ENCODE results near the gene AFM. TPM values are rescaled to one million over a fixed set of nuclear protein-coding genes. Genes with fewer than 3 reads are reported as not detected.

The AFM gene
- total and polyA plus RNA-seq, 2 donors (not counting 3 experiments of a cell fraction or from before 2014, with no cell fraction given): not detected

DNA sequence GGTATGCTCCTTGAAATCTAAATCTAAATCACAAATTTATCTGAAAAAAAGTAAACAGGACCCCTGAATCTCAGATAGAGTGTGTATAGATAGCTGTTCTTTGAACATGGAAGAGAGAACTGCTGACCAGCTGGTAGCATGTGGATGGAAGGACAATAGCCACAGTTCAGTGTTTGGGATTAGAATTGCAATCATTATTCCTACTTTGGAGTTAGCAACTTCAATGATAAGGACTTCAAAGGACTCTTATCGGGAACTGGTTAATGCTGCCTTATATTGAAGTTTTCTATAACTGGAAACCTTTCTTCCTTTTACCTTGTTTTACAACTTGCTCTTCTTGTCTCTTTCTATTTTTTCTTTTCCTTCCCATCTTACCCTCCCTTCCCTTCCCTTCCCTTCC lies 5.0 kb downstream of the AFM start:
- FAIRE-seq: no peak
- no peak overlapping the region for H3K9ac ChIP-seq (replicated peaks; ENCODE audit: extremely low read depth, insufficient read depth, low read length)

DNA sequence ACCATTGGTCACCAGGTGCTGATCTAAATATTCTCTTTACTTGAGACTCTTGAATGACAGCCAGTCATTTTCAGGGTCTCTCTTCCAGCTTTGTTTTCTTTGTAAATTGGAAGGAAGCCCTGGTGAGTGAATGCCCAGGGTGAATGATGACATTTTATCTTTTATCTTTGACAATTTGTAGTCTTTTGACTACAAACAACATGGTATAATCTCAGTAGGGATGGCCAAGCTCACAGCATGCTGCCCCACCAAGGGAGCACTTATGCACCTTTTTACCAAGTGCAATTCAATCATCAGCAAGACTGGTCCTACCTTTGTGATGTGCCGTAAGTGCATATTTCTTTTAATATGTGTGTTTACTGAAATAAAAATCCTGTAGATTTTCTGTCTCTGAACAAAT lies 5.7 kb downstream of the AFM start:
- ChIA-PET POLR2A (no interaction called here), CTCF (no interaction called here)
- intact Hi-C loops (cut with micrococcal nuclease) (no loop called here), dilution Hi-C loops (cut with MboI; ENCODE audit: extremely low pct_ligation_motif_present, low sequenced_read_pairs) (no loop called here)
- no TSS peak for BruUV-seq (replicated peaks)
- no peaks in the 10 kb centered on the region for H3K79me2 ChIP-seq (ENCODE audit: control insufficient read depth, insufficient read depth, low read length)
- FAIRE-seq: no peak
- H3K27me3 ChIP-seq (ENCODE audit: control insufficient read depth in 2 of 2, insufficient read depth in 2 of 2, low read length in 2 of 2): peaks cover 2 to 5% of the 10 kb centered on the region in 2 experiments
- no peak overlapping the region for H3K4me3 ChIP-seq (replicated peaks in 1 of 3; ENCODE audit: insufficient read depth in 1 of 3, low read depth in 1 of 3, low read length in 3 of 3)
- DNase-seq (ENCODE audit: low read depth, low spot score): no peak
- no peaks in the 10 kb centered on the region for H4K20me1 ChIP-seq (replicated peaks; ENCODE audit: control insufficient read depth, extremely low read depth, insufficient read depth, low read length)
- no peak overlapping the region for H3K4me2 ChIP-seq (ENCODE audit: insufficient read depth, low read length)
- H2AFZ ChIP-seq (ENCODE audit: low read depth, low read length): no peak overlapping the region
- H3K9me3 ChIP-seq (replicated peaks; ENCODE audit: control insufficient read depth, insufficient read depth, low read length): no peaks in the 10 kb centered on the region
- H3K4me1 ChIP-seq (ENCODE audit: control insufficient read depth, extremely low read depth, insufficient read depth, low read length): no peaks in the 10 kb centered on the region
- no peak overlapping the region for H3K27ac ChIP-seq (ENCODE audit: insufficient read depth, low read depth, low read length)
- no peaks in the 10 kb centered on the region for H3K36me3 ChIP-seq (ENCODE audit: control insufficient read depth in 2 of 2, extremely low read depth in 1 of 2, insufficient read depth in 2 of 2, low read length in 2 of 2)
- H3K9ac ChIP-seq (replicated peaks; ENCODE audit: extremely low read depth, insufficient read depth, low read length): no peak overlapping the region
- TF ChIP-seq, protein P1, sequence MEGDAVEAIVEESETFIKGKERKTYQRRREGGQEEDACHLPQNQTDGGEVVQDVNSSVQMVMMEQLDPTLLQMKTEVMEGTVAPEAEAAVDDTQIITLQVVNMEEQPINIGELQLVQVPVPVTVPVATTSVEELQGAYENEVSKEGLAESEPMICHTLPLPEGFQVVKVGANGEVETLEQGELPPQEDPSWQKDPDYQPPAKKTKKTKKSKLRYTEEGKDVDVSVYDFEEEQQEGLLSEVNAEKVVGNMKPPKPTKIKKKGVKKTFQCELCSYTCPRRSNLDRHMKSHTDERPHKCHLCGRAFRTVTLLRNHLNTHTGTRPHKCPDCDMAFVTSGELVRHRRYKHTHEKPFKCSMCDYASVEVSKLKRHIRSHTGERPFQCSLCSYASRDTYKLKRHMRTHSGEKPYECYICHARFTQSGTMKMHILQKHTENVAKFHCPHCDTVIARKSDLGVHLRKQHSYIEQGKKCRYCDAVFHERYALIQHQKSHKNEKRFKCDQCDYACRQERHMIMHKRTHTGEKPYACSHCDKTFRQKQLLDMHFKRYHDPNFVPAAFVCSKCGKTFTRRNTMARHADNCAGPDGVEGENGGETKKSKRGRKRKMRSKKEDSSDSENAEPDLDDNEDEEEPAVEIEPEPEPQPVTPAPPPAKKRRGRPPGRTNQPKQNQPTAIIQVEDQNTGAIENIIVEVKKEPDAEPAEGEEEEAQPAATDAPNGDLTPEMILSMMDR (IDR thresholded peaks at IDR 0.05; ENCODE audit: extremely low read depth in 1 of 2, insufficient read depth in 1 of 2, low read depth in 1 of 2, low read length in 2 of 2): no peak
- TF ChIP-seq GATA2 (IDR thresholded peaks at IDR 0.05; ENCODE audit: insufficient read depth, insufficient read length, low read depth, low read length) (no peak), POLR2A (IDR thresholded peaks at IDR 0.05; ENCODE audit: low read depth, low read length) (no peak), POLR2AphosphoS5 (IDR thresholded peaks at IDR 0.05; ENCODE audit: insufficient read depth, low read depth, low read length) (no peak), MYC (IDR thresholded peaks at IDR 0.05; ENCODE audit: low read depth, low read length) (no peak)
- TF ChIP-seq, protein P2, sequence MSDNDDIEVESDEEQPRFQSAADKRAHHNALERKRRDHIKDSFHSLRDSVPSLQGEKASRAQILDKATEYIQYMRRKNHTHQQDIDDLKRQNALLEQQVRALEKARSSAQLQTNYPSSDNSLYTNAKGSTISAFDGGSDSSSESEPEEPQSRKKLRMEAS (IDR thresholded peaks at IDR 0.05; ENCODE audit: insufficient read depth, insufficient read length): no peak
- H3K9me1 ChIP-seq (replicated peaks; ENCODE audit: control insufficient read depth, extremely low read depth, insufficient read depth, low read length): no peaks in the 10 kb centered on the region

More for the DNA sequence above, 5.0 kb downstream of the AFM start:
- no peak overlapping the region for H2AFZ ChIP-seq (ENCODE audit: low read depth, low read length)
- DNase-seq (ENCODE audit: low read depth, low spot score): no peak
- no peaks in the 10 kb centered on the region for H3K9me1 ChIP-seq (replicated peaks; ENCODE audit: control insufficient read depth, extremely low read depth, insufficient read depth, low read length)
- ChIA-PET CTCF (no interaction called here), POLR2A (no interaction called here)
- TF ChIP-seq MYC (IDR thresholded peaks at IDR 0.05; ENCODE audit: low read depth, low read length) (no peak), JUN (IDR thresholded peaks at IDR 0.05; ENCODE audit: borderline replicate concordance, insufficient read depth, insufficient read length, low read depth) (no peak), POLR2A (IDR thresholded peaks at IDR 0.05; ENCODE audit: low read depth, low read length) (no peak), GATA2 (IDR thresholded peaks at IDR 0.05; ENCODE audit: insufficient read depth, insufficient read length, low read depth, low read length) (no peak), POLR2AphosphoS5 (IDR thresholded peaks at IDR 0.05; ENCODE audit: insufficient read depth, low read depth, low read length) (no peak), EZH2 (IDR thresholded peaks at IDR 0.05; ENCODE audit: borderline replicate concordance, low read depth, low read length, severe bottlenecking) (no peak)
- TF ChIP-seq, protein P2 (IDR thresholded peaks at IDR 0.05; ENCODE audit: insufficient read depth, insufficient read length): no peak
- H3K4me1 ChIP-seq (ENCODE audit: control insufficient read depth, extremely low read depth, insufficient read depth, low read length): no peaks in the 10 kb centered on the region
- H3K4me3 ChIP-seq (replicated peaks in 1 of 3; ENCODE audit: insufficient read depth in 1 of 3, low read depth in 1 of 3, low read length in 3 of 3): no peak overlapping the region
- no peaks in the 10 kb centered on the region for H3K9me3 ChIP-seq (replicated peaks; ENCODE audit: control insufficient read depth, insufficient read depth, low read length)
- peaks cover 4 to 5% of the 10 kb centered on the region in 2 experiments for H3K27me3 ChIP-seq (ENCODE audit: control insufficient read depth in 2 of 2, insufficient read depth in 2 of 2, low read length in 2 of 2)
- no peaks in the 10 kb centered on the region for H3K79me2 ChIP-seq (ENCODE audit: control insufficient read depth, insufficient read depth, low read length)
- no peak overlapping the region for H3K27ac ChIP-seq (ENCODE audit: insufficient read depth, low read depth, low read length)
- no peaks in the 10 kb centered on the region for H3K36me3 ChIP-seq (ENCODE audit: control insufficient read depth in 2 of 2, extremely low read depth in 1 of 2, insufficient read depth in 2 of 2, low read length in 2 of 2)
- dilution Hi-C loops (cut with MboI; ENCODE audit: extremely low pct_ligation_motif_present, low sequenced_read_pairs) (no loop called here), intact Hi-C loops (cut with micrococcal nuclease) (no loop called here)
- no peak overlapping the region for H3K4me2 ChIP-seq (ENCODE audit: insufficient read depth, low read length)
- no peaks in the 10 kb centered on the region for H4K20me1 ChIP-seq (replicated peaks; ENCODE audit: control insufficient read depth, extremely low read depth, insufficient read depth, low read length)
- no TSS peak for BruUV-seq (replicated peaks)

All from endothelial cell of umbilical vein (primary cell).